ENCODE results near the gene FFAR3. TPM values are rescaled to one million over a fixed set of nuclear protein-coding genes. Genes with fewer than 3 reads are reported as not detected.

The FFAR3 gene
- total and polyA plus RNA-seq, 2 donors (not counting 3 experiments of a cell fraction or from before 2014, with no cell fraction given), result not detected

DNA sequence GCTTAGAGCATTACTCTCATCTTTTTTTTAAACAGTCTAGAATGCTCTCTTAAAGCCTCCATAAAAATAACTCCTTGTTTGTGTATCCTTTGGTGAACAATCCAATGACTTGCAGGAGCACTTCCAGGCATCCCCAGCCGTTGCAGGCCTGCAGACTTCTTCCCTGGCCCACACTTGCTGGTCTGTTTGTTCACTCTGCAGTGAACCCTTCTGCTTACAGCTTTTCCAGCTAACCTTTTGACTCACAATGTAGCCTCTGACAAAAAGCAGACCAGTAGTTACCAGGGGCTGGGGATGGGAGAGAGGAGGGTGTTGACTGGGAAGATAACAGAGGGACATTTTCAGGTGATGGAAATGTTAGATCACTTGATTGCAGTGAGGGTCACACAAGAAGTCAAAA lies 21.7 kb downstream of the FFAR3 start:
- no TSS peak for BruUV-seq (replicated peaks)
- Histone ChIP-seq H2AFZ (ENCODE audit: low read depth, low read length) (no peak overlapping the region), H3K9ac (replicated peaks; ENCODE audit: extremely low read depth, insufficient read depth, low read length) (no peak overlapping the region), H4K20me1 (replicated peaks; ENCODE audit: control insufficient read depth, extremely low read depth, insufficient read depth, low read length) (no peaks in the 10 kb centered on the region), H3K4me3 (replicated peaks in 1 of 3; ENCODE audit: insufficient read depth in 1 of 3, low read depth in 1 of 3, low read length in 3 of 3) (no peak overlapping the region), H3K9me3 (replicated peaks; ENCODE audit: control insufficient read depth, insufficient read depth, low read length) (no peaks in the 10 kb centered on the region), H3K27me3 (ENCODE audit: control insufficient read depth in 2 of 2, insufficient read depth in 2 of 2, low read length in 2 of 2) (no peaks in the 10 kb centered on the region), H3K79me2 (ENCODE audit: control insufficient read depth, insufficient read depth, low read length) (no peaks in the 10 kb centered on the region), H3K9me1 (replicated peaks; ENCODE audit: control insufficient read depth, extremely low read depth, insufficient read depth, low read length) (no peaks in the 10 kb centered on the region), H3K36me3 (ENCODE audit: control insufficient read depth in 2 of 2, extremely low read depth in 1 of 2, insufficient read depth in 2 of 2, low read length in 2 of 2) (no peaks in the 10 kb centered on the region), H3K27ac (ENCODE audit: insufficient read depth, low read depth, low read length) (no peak overlapping the region), H3K4me1 (ENCODE audit: control insufficient read depth, extremely low read depth, insufficient read depth, low read length) (no peaks in the 10 kb centered on the region), H3K4me2 (ENCODE audit: insufficient read depth, low read length) (no peak overlapping the region)
- DNase-seq (ENCODE audit: low read depth, low spot score) (no peak), FAIRE-seq (no peak)
- dilution Hi-C loops (cut with MboI; ENCODE audit: extremely low pct_ligation_motif_present, low sequenced_read_pairs) (no loop called here), intact Hi-C loops (cut with micrococcal nuclease) (no loop called here)
- no peak for TF ChIP-seq POLR2AphosphoS5 (IDR thresholded peaks at IDR 0.05; ENCODE audit: insufficient read depth, low read depth, low read length)
- no peak for TF ChIP-seq EZH2 (IDR thresholded peaks at IDR 0.05; ENCODE audit: borderline replicate concordance, low read depth, low read length, severe bottlenecking)
- TF ChIP-seq POLR2A (IDR thresholded peaks at IDR 0.05; ENCODE audit: low read depth, low read length), result no peak
- TF ChIP-seq, protein P1, sequence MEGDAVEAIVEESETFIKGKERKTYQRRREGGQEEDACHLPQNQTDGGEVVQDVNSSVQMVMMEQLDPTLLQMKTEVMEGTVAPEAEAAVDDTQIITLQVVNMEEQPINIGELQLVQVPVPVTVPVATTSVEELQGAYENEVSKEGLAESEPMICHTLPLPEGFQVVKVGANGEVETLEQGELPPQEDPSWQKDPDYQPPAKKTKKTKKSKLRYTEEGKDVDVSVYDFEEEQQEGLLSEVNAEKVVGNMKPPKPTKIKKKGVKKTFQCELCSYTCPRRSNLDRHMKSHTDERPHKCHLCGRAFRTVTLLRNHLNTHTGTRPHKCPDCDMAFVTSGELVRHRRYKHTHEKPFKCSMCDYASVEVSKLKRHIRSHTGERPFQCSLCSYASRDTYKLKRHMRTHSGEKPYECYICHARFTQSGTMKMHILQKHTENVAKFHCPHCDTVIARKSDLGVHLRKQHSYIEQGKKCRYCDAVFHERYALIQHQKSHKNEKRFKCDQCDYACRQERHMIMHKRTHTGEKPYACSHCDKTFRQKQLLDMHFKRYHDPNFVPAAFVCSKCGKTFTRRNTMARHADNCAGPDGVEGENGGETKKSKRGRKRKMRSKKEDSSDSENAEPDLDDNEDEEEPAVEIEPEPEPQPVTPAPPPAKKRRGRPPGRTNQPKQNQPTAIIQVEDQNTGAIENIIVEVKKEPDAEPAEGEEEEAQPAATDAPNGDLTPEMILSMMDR (IDR thresholded peaks at IDR 0.05; ENCODE audit: extremely low read depth in 1 of 2, insufficient read depth in 1 of 2, low read depth in 1 of 2, low read length in 2 of 2), result no peak
- no peak for TF ChIP-seq MYC (IDR thresholded peaks at IDR 0.05; ENCODE audit: low read depth, low read length)
- no peak for TF ChIP-seq GATA2 (IDR thresholded peaks at IDR 0.05; ENCODE audit: insufficient read depth, insufficient read length, low read depth, low read length)
- TF ChIP-seq, protein P2, sequence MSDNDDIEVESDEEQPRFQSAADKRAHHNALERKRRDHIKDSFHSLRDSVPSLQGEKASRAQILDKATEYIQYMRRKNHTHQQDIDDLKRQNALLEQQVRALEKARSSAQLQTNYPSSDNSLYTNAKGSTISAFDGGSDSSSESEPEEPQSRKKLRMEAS (IDR thresholded peaks at IDR 0.05; ENCODE audit: insufficient read depth, insufficient read length), result no peak
- no peak for TF ChIP-seq JUN (IDR thresholded peaks at IDR 0.05; ENCODE audit: borderline replicate concordance, insufficient read depth, insufficient read length, low read depth)
- no peak for TF ChIP-seq FOS (IDR thresholded peaks at IDR 0.05; ENCODE audit: borderline replicate concordance, insufficient read depth, low read length)
- POLR2A ChIA-PET, result no interaction called here
- CTCF ChIA-PET, result no interaction called here

All from endothelial cell of umbilical vein (primary cell).